ENCODE measurements around the gene PGP.

DNA sequence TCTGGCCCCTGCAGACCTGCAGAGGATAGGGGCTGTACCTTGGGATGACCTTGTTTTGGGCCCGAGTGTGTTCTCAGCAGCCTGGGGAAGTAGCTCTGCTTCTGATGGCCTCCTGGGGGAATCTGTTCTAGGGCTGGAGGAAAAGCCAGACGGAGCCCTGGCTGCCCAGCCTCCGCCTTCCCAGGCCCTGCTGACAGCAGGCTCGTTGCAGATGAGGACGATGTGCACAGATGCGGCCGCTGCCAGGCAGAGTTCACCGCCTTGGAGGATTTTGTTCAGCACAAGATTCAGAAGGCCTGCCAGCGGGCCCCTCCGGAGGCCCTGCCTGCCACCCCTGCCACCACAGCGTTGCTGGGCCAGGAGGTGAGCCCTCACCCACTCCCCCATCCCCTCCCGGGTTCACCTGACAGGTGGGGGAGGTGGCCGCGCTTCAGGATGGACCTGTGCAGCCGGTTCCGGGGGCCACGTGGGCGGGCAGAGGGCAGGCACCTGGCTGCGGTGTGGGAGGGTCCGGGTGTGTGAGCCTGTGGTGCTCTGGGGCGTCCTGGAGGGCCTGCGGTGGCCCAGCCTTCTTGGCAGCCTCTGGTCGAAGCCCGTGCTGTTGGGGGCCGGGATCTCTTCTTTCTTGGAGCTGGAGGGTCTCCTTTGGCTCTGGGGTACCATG lies 13.7 kb upstream of the PGP start:
- TF ChIP-seq, protein P1, sequence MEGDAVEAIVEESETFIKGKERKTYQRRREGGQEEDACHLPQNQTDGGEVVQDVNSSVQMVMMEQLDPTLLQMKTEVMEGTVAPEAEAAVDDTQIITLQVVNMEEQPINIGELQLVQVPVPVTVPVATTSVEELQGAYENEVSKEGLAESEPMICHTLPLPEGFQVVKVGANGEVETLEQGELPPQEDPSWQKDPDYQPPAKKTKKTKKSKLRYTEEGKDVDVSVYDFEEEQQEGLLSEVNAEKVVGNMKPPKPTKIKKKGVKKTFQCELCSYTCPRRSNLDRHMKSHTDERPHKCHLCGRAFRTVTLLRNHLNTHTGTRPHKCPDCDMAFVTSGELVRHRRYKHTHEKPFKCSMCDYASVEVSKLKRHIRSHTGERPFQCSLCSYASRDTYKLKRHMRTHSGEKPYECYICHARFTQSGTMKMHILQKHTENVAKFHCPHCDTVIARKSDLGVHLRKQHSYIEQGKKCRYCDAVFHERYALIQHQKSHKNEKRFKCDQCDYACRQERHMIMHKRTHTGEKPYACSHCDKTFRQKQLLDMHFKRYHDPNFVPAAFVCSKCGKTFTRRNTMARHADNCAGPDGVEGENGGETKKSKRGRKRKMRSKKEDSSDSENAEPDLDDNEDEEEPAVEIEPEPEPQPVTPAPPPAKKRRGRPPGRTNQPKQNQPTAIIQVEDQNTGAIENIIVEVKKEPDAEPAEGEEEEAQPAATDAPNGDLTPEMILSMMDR (IDR thresholded peaks at IDR 0.05 in 2 of 3, conservative IDR thresholded peaks at IDR 0.05 in 1 of 3; ENCODE audit: borderline replicate concordance in 1 of 3, insufficient read depth in 1 of 3, low read depth in 2 of 3, low read length in 2 of 3), result no peak
- TF ChIP-seq REST (IDR thresholded peaks at IDR 0.05; ENCODE audit: low read depth) (no peak), POLR2AphosphoS5 (IDR thresholded peaks at IDR 0.05; ENCODE audit: low read depth, low read length) (no peak), POLR2A (IDR thresholded peaks at IDR 0.05; ENCODE audit: borderline replicate concordance, extremely low read depth, insufficient read depth, insufficient read length) (no peak), SRF (IDR thresholded peaks at IDR 0.05; ENCODE audit: low read depth) (no peak), EGR1 (IDR thresholded peaks at IDR 0.05; ENCODE audit: low read depth) (no peak), ZNF274 (IDR thresholded peaks at IDR 0.05; ENCODE audit: low read depth, low read length) (no peak)
